OCI-LY1 (cell line): Measurements from ENCODE around the gene TLE7.

ENCODE experiments used
- EZH2 ChIP-seq: fragments of 200-600 bp; sonication (generic), shearing (Covaris generic); IDR thresholded peaks from 2 replicates; pipeline ENCODE4 v1.8.0; 2017; ENCODE audit warnings: borderline replicate concordance, mixed run types, mild to moderate bottlenecking, antibody characterized with exemption, low read length, moderate library complexity, mixed read lengths
- TF ChIP-seq, protein P1 (sequence below): fragments of 200-600 bp; sonication (generic), shearing (Covaris generic); IDR thresholded peaks from 2 replicates; pipeline ENCODE4 v1.5.1; 2017; ENCODE audit warnings: mild to moderate bottlenecking, antibody characterized with exemption, low read length, moderate library complexity, mixed read lengths

GRCh38 chr16:71425746-71426068, 16.1 kb downstream of the TLE7 start:
- TF ChIP-seq, protein P1, sequence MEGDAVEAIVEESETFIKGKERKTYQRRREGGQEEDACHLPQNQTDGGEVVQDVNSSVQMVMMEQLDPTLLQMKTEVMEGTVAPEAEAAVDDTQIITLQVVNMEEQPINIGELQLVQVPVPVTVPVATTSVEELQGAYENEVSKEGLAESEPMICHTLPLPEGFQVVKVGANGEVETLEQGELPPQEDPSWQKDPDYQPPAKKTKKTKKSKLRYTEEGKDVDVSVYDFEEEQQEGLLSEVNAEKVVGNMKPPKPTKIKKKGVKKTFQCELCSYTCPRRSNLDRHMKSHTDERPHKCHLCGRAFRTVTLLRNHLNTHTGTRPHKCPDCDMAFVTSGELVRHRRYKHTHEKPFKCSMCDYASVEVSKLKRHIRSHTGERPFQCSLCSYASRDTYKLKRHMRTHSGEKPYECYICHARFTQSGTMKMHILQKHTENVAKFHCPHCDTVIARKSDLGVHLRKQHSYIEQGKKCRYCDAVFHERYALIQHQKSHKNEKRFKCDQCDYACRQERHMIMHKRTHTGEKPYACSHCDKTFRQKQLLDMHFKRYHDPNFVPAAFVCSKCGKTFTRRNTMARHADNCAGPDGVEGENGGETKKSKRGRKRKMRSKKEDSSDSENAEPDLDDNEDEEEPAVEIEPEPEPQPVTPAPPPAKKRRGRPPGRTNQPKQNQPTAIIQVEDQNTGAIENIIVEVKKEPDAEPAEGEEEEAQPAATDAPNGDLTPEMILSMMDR: no peak
- TF ChIP-seq EZH2: no peak
